Suprapubic skin (tissue), 4 donors: ENCODE data around the gene FAM228A.

Source experiments
- CTCF ChIP-seq, 2 donors: fragments of 200-600 bp in 1 of 2; fragments of 450-650 bp in 1 of 2; sonication (generic) in 1 of 2; IDR thresholded peaks; one replicate each; pipeline ENCODE4 v1.5.1; 2016 to 2019; ENCODE audit warnings: antibody characterized with exemption in 2 of 2, mild to moderate bottlenecking in 1 of 2, moderate library complexity in 1 of 2
- EP300 ChIP-seq: sonication (generic); formaldehyde crosslinking; IDR thresholded peaks from one replicate; pipeline ENCODE4 v1.6.1; 2017; ENCODE audit warnings: antibody characterized with exemption
- POLR2A ChIP-seq, 2 donors: fragments of 450-650 bp; IDR thresholded peaks; one replicate each; pipeline ENCODE4 v1.6.1; 2017; ENCODE audit warnings: antibody characterized with exemption in 2 of 2, mild to moderate bottlenecking in 2 of 2, moderate library complexity in 2 of 2
- POLR2AphosphoS5 ChIP-seq, 3 donors: sonication (generic); formaldehyde crosslinking; IDR thresholded peaks; one replicate each; pipeline ENCODE4 v1.6.1; 2017; ENCODE audit warnings: antibody characterized with exemption in 3 of 3

GRCh38 chr2:24209389-24210105 is 34.7 kb downstream of the FAM228A start:
- TF ChIP-seq POLR2AphosphoS5 (IDR thresholded peaks at IDR 0.05) (no peak), CTCF (IDR thresholded peaks at IDR 0.05) (no peak), POLR2A (IDR thresholded peaks at IDR 0.05) (no peak), EP300 (no peak)
